CD4-positive, alpha-beta T cell treated with Interferon alpha-2 for 1 hour (primary cell): ENCODE results near the gene GPC6.

Experiments
- DNase-seq, 2 donors: peaks; one replicate each; pipeline ENCODE4 v3.0.0-alpha.2; 2020 to 2022

The GPC6 gene

DNA sequence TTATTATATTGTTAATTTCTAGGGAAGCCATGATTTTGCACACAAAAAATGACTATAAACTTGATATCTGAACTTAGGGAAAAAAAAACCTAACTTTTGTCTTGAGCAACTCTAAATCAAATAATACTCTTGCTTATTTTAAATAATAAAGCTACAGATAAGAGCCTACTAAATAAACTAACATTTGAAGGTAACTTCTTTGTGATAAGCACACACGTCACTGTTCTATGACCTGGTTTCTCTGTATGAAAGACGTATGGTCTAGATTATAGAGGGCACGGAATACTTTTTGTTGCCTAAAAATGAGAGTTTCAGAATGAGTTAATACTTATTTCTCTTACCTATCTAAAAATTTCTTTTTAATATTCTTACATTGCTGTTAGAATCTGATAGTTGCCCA, 649.6 kb downstream of the GPC6 start:
- DNase-seq, result no peak

DNA sequence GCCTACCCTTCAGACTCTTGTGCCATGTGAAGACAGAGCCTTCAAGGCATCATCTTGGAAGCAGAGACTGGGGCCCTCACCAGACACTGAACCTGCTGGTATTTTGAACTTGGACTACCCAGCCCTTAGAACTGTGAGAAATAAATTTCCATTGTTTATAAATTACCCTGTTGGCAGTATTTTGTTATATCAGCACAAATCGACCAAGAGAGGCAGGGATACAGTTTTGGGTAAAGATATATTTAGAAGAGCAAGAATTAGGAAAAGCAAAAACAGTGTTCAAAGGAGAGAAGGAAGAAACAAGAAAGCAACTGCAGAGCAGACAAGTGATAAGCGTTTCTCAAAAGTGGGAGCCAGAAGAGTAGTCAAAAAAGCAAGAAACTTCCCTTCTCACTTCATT, 652.1 kb downstream of the GPC6 start:
- DNase-seq, result no peak

DNA sequence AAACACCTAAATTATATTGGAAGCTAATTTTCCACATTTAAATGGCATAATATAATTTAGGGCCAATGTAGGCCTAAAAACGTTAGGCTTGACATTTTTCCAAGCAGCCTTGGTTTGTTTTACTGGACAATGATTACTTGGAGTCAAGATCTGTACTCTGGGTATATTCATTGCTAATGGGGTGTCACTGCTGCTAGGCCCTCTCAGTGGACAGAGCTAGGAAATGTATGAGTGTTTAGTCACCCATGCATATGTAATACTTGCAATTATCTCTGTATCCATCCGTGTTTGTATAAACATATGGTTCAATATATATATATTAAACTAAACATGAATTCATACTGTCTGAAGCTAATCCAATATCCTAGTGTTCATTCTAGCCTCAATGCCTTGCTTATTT, 654.8 kb downstream of the GPC6 start:
- no peak for DNase-seq

DNA sequence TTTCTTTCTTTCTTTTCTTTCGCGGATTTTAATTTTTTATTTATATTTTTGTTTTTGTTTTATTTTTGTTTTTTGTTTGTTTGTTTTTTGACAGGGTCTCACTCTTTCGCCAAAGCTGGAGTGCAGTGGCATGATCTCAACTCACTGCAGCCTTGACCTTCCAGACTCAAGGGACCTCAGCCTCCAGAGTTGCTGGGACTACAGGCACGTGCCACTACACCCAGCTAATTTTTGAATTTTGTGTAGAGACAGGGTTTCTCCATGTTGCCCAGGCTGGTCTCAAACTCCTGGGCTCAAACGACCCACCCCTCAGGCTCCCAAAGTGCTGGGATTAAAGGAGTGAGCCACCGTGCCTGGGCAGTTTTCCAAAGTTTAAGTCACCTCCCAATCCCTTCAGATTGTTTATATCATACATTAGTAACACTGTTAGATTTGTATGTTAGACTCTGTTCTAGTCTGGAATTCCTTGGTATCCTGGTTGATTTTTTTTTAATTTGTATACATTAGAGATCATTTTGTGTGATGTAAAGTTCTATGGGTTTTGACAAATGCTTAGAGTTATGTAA, 655.6 kb downstream of the GPC6 start:
- no peak for DNase-seq

DNA sequence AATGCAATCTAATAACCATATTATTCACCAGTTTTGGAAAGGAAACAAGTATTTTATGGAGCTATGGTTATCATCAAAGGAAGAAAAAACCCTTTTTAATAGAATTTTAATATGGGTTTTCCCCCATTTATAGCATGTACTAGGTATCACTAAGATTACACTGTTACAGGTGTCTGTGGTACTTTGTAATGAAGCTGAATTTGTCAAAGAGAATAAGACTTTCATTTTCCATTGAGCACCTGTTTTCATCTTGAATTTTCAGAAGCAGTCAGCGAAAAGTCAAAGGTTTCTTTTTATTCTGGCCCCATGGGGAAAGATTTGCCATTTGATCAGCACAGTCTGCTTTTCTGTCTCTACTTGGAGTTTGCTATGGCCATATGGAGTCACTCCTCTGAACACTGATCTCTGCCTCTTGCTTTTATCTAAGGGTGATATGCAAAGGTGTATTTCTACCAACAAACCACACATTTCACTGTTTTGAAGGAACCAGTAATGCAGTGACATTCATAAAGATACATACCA, 662.9 kb downstream of the GPC6 start:
- DNase-seq, result no peak

DNA sequence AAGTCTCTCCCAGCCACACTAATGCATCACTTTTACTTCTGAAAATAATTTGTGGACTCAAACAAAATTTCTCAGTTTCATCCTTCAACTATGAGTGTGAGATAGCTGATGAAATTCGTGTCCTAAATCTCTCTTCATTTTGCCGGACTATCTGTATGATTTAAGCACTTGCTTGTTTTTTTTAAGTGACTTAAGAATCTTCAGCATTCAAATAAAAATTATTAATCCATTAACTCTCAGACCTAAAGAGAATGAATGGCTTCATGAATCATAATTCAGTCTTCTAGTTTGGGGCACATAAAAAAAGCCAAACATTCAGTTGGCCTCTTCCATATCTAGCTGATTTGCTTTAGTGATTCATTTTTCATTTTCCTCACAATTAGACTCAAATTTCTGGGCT, 673.4 kb downstream of the GPC6 start:
- DNase-seq, result no peak

DNA sequence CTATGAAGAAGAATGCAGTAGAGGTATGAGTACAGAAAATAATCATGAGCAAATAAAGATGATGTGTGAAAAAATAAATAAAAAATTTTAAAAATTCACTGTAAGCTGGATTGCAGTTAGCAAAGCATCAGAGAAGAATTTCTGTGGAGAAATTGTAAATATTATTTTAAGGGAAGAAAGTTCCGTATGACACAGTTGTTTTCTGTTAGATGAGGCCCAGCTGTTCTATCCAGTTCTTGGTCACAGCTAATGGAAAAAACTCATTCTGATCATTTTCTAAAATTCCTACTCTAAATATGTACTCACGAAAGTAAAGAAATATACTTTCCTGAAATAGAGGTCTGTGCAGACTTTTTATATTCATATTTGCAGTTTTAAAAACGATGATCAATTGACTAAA, 674.1 kb downstream of the GPC6 start:
- DNase-seq, result no peak

DNA sequence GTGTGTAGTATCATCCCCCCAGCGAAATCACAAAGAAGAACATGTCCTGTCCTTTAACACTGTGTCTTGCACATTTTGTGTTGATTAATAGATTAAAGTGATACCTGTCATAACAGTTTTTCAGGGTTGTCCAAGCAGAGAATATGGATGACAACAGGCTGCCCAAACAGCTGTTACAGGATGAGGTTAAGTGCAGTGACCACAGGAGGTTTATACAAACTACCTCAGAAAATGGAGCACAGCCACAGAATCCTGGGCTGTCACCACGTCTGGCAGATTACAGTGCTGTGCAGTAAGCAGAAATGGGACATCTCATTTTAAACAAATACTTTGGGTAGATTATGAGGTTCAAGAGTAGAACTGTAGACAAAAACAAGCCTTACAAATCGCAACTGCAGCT, 677.3 kb downstream of the GPC6 start:
- DNase-seq, result no peak

DNA sequence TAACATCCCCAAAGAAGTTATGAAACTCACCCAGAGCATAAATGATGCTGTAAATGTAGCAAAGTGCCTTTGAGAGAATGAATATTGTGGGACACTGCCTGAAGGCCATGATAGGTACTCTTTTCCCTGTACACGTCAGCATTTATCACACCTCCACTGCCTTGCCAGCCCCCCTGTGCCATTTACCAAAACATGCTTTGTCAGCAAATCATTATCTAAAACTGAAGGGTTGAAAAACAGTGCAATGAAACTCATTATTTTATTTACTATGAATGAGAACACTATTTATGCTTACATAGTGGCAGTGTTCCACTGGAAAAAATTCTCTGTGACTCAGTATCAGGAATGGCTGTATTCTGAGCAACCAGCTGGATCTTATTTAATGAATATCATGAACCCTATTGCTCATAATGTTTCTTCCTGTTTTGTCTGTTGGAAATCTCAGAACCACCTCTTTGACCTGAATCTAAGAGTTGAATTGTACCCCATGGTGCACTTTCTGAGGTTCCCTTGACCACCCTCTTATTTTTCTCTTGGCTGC, 688.7 kb downstream of the GPC6 start:
- no peak for DNase-seq

DNA sequence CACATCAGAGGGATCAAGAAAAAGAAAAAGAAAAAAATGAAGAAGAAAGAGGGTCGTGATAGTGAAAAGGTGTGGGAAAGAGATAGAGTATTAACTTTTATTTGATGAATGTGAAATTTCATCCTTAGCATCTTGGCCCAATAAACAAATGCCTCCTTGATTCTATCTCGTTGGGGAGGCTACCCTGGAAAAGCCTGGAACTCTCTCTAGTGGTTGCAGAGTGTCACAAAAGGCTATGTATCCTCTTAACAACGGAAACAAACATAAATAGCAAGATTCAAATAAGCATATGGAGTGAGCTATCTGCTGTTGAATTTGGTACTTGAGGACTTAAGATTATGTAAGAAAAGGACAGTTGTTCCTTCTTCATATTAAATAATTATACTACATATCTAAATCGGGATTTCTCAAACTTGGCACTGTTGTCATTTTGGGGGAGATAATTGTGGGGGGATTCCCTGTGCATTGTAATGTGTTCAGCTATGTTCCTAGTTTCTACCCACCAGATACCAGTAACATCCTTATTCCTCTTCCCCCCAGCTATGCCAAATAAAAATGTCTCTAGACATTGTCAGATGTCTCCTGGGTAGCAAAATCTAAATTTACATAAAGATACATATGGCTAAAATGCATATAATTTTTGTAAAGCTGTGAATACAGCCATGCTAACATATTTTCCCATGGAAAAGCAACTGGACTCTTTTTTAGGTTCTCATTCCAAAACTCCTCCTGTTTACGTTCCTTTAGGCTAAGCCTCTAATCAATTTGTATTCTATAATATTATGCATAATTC, 695.7 kb downstream of the GPC6 start:
- no peak for DNase-seq

DNA sequence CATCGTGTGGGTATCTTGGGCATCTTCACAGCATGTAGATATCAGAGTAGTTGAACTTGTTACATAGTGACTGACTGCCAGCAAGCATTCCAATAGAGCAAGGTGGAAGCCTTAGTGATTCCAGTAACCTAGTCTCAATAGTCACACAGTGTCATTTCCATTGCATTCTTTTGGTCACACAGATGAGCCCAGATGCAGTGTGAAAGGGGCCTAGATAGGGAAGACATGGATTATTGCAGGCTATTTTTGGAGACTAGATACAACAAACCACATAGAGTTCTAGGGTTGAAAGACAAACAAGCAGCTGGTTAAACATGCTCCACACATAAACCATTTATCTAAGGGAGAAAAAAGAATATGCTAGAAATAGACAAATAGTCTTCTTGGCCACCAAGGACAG, 699.4 kb downstream of the GPC6 start:
- DNase-seq, result no peak

DNA sequence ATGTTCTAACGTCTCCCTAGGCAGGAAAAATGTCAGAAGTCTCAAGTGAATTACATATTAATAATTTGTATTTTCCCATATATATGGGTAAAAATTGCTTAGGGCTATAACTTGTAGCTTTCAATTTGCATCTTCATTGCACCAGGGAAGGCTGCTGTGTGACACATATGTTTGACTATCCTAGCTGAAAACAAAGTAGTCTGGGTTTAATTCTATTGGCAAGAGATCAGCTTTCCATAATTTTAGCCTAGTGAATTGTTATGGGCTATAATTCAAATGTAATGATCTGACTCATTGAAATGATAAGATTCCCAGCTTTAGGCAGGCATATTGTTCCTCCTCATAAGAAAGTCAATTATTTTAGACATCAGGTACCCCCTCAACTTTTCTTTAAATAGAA, 699.8 kb downstream of the GPC6 start:
- no peak for DNase-seq

DNA sequence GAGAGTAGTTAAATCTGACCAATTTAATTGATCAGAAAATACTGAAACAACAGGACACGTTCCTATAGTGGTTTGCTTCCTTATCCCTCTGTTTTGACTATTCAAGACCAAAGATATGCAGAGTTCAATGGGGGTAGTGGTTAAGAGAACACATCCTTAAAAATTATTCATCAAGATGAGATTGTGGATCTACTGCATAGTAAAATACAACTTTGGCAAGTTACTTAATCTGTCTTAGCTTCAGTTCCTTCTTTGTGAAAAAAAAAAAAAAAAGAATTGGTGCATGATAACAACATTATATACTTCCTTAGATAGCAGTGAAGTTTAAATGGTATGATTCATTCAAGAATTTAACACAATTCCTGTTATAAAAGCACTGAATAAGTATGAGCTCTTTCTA, 700.8 kb downstream of the GPC6 start:
- DNase-seq, result no peak

DNA sequence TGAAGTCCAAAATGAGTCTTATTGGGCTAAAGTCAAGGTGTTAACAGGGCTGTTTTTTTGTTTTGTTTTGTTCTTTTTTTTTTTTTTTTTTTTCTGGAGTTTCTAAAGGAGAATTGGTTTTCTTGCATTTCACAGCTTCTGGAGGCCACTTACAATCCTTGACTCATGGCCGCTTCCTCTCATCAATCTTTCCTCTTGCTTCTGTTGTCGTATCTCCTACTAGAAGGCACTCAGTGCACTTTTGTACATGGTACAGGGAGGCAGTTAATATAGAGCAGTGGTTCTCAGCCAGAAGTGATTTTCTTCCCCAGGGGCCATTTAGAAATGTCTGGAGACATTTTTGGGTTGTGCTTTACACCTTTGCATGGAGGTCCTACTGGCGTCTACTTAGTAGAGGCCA, 706.3 kb downstream of the GPC6 start:
- DNase-seq, result no peak

DNA sequence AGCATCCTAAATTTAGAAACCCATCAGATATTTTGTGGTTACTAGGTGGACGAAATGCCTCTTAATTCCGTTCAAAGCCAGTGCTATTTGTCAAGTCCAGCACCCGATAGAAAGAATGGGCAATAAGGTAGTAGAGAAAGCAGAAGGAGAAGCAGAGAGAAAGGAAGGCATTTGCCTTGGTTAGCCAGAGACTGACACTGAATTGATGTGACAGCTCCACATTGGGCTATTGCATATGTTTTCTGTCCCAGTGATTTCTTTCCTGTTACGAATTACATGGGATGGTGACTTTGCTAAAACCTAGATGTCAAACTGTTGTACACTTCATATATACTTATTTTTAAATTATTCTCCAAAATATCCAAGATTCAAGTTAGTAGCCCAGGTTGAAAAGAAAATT, 710.3 kb downstream of the GPC6 start:
- no peak for DNase-seq

DNA sequence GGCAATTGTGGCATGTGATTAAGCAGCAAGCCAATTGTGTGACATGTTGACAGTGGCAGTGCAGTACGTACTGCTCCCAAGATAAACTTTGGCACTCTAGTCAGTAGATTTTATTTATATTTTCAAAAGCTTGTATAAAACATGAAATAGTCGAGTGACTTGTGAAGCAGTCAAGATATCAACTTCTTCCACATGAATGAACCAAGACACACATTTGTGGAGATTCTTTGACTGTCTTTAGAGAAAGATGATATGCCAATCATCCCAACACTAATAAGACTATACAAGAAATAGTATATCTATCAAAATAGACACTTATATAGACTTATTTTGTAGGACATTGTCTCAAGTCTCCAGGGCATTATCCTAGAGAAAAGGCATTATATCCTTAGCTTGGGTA, 714.8 kb downstream of the GPC6 start:
- DNase-seq, result no peak

DNA sequence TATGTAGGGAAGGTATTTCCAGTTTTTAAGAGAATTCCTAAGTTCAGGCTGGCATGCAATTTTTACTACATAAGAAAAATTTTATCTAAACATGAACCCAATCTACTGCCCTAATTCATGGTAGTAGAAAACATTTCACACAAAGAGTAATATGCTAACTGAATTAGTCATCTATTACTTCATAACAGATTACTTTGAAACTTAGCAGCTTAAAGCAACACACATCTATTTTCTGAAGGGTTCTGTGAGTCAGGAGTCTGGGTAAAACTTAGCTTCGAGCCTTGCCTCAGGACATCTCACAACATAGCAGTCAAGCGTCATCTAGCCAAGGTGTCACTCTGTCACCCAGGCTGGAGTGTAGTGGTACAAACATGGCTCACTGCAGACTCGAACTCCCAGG, 715.4 kb downstream of the GPC6 start:
- DNase-seq, result no peak

DNA sequence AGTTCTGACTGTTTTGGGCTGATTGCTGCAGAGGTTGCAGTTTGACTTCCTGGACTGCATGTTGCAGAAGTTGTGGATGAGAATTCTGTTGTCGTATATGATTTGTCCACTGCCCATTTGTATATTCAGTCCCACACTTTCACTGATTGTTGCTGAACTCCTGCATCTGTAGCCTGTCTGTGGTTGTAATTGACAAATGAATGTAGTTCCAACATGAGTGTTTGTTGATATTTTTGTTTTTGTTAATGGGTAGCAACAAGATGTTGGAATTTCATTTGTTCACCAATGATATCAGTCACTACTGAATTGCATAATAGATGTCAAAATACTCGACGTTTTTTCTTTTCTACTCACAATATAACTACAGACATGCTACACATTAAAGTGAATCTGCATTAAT, 719.0 kb downstream of the GPC6 start:
- DNase-seq, result no peak

DNA sequence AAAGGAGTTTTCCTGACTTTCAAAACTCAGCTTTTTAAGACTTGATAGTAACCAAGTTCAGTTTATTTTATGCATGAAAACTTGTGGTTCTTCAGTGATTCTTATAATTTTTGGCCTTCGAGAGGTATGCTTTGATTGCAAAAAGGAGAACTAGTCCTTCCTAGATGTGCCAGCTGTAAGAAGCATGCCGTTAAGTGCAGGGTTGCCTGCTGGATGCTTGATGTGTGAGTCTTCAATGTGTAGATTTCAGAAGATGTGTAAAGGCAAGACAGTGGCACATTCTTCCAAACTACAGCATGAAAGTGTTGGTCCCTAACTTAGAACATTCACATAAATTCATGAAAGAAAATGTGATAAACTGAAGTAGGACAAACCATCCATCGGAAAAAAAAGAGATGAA, 720.4 kb downstream of the GPC6 start:
- no peak for DNase-seq

DNA sequence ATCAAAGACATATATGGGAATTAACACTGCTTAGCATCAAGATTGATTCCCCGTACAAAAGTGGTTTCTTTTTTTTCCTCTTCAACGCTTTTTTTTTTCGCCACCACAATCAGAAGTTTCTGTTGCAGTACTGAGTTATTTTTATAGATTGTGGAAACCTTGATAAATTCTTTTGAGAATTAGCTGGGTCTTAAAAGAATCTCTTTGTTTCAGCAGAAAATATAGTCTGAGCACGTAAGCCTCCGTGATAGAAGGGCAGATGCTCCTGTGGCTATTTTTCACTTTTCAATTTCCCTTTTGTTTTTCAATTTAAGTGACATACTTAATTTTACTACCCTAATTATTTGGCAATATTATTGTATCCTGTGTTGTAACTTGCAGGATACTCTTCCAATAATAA, 721.0 kb downstream of the GPC6 start:
- DNase-seq, result no peak

DNA sequence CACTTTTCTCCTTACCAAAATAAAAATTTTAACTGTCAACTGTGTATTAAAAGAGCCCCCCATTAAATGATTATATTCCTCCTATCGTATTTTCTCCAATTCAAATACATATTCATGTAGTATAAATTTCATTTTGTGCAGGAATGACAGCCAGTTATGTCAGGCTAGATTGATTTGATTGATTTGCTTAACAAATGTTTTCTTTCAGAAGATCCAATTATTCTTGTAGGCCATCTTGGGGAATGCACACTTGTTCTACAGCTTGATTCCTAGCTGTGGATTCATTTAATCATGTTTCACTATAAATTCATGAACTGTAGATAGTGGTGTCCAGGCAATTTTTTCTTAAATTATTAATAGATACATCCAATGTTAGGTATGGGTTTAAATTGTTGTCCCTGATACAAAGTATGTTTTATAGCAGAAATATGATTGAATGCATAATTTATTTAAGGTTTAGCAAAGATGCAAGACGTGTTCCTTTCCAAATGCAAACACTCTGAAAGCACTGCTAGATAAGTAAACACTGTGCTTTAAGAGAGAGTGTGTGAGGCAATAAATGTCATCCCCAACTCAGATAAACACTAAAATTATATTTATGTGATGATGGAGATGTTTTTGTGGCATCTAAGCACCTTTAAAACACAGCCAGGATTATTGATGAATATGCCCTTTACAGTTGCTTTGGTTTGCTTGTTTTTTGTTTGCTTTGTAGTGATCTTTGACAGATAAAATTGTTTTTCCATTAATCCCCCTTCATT, 721.7 kb downstream of the GPC6 start:
- no peak for DNase-seq

DNA sequence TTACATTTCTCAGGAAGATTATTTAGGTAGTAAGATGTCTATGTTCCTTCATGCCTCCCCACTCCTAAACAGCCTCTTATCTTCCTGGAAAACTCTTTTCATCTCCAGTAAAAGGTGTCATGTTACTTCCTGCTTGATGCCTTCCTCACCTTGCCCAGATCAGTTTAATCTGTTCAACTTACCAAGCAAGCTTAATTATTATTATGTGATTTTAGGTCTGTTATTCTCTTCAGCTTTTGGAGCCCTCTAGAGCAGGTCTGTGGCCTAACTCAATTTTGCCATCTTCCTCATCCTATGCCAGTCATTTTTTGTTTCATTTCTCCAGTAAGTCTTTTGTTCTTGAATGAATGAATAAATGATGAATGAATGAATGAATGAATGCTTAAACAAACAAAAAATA, 724.5 kb downstream of the GPC6 start:
- no peak for DNase-seq

DNA sequence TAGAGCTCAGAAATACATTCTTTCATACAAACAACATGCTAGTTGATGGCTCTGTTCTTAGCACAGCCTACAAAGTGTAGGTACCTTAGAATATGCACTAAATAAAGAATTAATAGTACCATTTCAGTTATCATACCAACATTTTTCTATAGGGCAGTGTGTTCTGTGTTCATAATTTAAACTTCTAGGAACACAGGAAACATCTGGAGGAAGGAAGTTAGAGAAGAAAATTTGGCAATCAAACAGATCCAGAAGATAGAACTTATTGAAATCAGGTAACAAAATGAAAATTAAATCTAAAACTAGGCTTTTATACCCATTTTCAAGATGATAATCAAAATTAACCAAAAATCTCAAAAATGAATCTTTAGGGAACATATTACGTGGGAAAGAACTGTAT, 725.3 kb downstream of the GPC6 start:
- no peak for DNase-seq

DNA sequence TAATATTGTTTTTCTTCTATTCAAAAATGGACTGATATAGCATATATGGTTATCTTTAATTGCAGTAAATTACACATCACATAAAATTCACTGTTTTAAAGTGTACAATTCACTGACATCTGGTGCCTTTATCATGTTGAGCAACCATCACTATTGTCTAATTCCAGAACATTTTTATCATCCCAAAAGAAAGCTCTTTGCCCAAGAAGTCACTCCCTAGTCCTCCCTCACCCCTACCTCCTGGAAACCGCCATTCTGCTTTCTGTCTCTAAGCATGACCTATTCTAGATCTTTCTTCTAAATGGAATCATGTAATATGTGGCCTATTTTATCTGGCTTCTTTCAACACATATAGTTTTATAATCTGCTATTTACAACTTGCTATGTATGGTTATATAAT, 727.2 kb downstream of the GPC6 start:
- no peak for DNase-seq
